GM08714 (cell line): ENCODE data around the gene SOAT2.
"Not testable (repeated sequence)": the region's sequence is repeated elsewhere in the genome, so short reads cannot be mapped to it uniquely, and the experiment has no call there.

Experiments
- H3K4me3 ChIP-seq: fragments of 200-500 bp; sonication (Bioruptor generic); 2 replicates; pipeline ENCODE4 v1.5.1; 2014; ENCODE audit warnings: mild to moderate bottlenecking, low read length, inconsistent platforms
- ZNF274 ChIP-seq: IDR thresholded peaks from 2 replicates; pipeline ENCODE4 v1.6.1; 2012; ENCODE audit warnings: mild to moderate bottlenecking, low read depth, low read length

SOAT2 gene

DNA sequence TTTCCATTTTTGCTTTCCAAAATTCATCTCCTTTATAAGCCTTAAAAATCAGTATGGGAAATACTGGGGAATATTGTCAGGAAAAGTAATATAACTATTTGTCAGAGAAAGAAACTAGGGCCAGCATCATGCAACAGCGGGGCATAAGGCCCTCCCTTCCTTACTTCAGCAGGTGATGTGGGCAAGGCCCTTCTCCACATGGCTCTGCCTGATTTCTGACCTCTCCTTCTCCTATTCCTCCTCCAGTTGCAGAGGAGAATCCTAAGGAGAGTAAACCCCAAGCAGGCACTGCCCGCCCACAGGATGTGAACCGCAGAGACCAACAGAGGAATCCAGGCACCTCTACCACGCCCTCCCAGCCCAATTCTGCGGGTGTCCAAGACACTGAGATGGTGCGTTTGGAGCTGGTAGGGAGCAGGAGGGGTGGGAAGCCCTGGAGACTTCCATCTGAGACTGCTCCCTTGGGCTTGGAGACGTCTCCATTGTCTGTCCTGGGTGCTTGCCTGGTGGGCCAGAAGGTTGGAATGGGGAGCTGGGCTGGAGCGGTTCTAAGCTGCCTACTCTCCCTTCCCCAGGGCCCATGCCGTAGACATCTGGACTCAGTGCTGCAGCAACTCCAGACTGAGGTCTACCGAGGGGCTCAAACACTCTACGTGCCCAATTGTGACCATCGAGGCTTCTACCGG lies 2.7 kb upstream of the SOAT2 start:
- no peak for TF ChIP-seq ZNF274
- no peak overlapping the region for H3K4me3 ChIP-seq

- H3K4me3 ChIP-seq: no peak overlapping the region
- no peak for TF ChIP-seq ZNF274
Observed at GRCh38 chr12:53101266-53101665, 2.0 kb upstream of the SOAT2 start.

- no peak overlapping the region for H3K4me3 ChIP-seq
- TF ChIP-seq ZNF274: no peak
Observed at GRCh38 chr12:53101931-53102781, 1.1 kb upstream of the SOAT2 start.

DNA sequence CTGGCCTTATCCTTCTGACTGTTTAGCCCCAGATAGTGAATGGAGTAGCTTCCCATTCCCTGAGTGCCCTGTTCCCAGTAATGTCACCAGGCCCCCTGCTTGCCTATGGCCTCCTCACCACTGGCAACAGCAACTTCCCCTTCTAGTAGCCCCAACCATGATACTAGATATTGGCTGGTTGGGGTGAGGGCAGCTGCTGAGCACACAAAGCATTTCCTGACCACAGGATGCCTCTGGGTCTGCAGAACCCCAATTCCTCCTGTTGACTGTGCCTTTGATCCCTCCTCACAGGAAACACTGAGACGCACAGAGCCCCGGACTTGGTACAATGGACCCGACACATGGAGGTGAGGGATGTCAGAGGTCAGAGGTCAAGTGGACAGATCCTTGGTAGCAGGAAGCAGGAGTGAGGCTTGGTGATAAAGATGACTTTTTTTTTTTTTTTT lies 597 bp downstream of the SOAT2 start:
- no peak overlapping the region for H3K4me3 ChIP-seq
- no peak for TF ChIP-seq ZNF274

GRCh38 chr12:53105256-53105655 lies 2.0 kb downstream of the SOAT2 start:
- TF ChIP-seq ZNF274: no peak
- H3K4me3 ChIP-seq: no peak overlapping the region

DNA sequence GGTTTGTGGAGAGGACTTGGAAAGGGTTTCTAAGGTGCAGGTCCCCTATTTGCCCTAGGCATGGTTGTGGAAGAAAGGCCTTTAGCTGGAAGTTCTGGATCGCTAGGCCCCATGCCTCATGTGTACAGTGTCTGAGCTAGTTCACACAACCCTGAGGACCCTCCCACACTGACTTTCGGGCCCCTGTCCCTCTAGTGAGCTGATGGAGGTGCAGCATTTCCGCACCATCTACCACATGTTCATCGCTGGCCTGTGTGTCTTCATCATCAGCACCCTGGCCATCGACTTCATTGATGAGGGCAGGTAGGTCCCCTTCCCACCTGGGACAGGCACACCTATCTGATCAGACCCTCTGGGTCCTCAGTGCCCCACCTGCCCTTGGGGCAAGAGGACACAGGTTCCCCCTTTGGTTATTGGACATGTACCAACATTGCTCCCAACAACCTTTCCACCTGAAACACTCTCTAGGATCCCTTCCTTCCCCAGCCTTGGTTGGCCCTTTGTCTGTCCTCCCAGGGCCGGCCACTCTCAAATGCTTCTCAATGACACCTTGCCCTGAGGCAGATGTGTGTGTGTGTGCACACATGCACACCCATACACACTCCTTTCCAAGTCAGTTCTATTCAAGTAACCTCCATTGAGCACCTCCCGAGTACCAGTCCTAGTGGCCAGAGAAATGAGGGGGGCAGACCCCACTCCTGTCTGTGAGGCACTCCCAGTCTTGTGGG lies 2.6 kb downstream of the SOAT2 start:
- no peak overlapping the region for H3K4me3 ChIP-seq
- TF ChIP-seq ZNF274: no peak

DNA sequence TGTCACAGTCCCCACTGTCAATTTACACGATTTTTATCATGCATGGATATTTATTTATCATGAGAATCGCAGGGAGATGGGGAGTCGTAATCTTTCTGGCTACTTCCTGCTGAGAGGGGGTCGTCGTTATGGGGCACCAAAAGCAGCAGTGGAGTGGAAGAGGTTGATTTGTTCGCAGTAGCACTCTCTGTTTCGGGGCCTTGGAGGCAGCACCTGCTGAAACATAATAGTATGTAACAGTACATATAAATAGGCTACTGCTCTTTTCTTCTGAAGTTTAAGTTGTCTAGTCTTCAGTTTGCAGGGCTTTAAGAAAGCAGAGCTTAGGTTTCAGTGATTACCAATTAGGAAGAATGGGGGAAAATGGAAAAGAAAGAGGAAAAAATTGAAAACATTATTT lies 3.8 kb downstream of the SOAT2 start:
- TF ChIP-seq ZNF274: no peak
- H3K4me3 ChIP-seq: no peak overlapping the region

- not testable (repeated sequence) for H3K4me3 ChIP-seq
Observed at GRCh38 chr12:53112431-53112830, 9.1 kb downstream of the SOAT2 start.

DNA sequence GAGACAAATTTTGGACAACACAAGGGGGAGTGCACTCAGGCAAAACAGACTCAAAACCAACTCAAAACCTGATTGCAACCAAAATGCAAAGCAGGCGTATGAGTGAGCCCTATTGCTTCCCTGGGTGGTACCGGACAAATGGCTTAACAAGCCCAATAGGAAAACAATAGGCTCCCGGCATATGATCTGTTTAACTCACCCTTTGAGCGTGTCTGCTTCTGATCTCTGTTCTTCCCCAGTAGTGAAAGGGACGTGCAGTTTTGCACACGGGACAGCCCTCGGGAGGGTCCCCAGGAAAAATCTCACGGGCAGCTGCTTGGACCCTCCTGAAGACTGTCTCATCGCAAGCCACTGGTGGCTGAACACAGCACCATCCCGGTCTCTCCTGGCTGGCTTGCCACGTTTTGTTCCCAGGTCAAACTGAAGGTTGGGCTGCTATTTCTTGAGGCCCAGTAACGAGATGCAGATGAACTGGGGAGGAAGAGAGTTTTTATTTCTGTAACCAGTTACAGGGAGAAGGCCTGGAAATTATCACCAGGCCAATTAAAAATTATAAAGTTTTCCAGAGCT lies 9.9 kb downstream of the SOAT2 start:
- peak overlapping the region; percentile 8; the same call in 1 of the 2 replicates for H3K4me3 ChIP-seq
- TF ChIP-seq ZNF274: no peak

DNA sequence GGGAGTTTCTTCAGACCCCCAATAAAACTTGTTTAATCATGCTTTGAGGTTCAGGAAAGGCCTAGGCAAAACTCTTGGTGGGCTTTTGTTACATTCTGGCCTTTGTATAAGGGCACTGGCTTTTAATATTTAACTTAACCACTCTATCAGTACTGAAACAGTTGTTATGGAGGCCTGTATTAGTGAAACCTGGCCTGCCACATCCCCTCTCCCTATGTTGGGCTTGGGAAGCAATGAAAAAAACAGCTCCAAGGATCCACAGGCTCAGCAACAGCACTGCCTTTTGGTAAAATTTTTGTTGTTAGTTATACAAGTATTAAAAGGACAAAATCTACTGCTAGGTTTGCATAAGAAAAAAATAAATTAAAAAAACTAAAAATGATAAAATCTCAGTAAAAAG lies 10.7 kb downstream of the SOAT2 start:
- TF ChIP-seq ZNF274: no peak
- H3K4me3 ChIP-seq: no peak overlapping the region; the same call in 1 of the 2 replicates

GRCh38 chr12:53115112-53115890 lies 12.0 kb downstream of the SOAT2 start:
- no peak for TF ChIP-seq ZNF274
- no peak overlapping the region for H3K4me3 ChIP-seq

- H3K4me3 ChIP-seq: no peak overlapping the region
- TF ChIP-seq ZNF274: no peak
Observed at GRCh38 chr12:53115891-53116648, 12.8 kb downstream of the SOAT2 start.

DNA sequence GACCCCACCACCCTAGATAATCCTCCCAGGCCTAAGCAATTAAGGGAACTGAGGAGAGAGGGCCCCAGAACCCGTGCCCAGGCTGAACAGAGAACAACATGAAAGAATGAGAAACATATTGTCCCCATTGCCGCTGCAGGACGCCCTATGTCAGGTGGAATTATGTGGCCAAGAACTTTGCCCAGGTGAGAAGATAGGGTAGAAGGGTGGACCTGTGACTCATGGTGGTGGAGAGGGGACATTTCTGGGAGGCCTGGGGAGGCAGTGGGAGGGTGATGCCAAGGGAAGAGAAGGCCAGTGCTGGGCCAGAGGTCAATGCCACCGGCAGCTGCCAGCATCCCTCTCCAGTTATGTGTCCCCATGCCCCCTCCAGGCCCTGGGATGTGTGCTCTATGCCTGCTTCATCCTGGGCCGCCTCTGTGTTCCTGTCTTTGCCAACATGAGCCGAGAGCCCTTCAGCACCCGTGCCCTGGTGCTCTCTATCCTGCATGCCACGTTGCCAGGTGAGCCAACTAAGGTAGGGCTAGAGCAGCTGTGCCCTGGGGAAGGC lies 15.5 kb downstream of the SOAT2 start:
- no peak overlapping the region for H3K4me3 ChIP-seq
- TF ChIP-seq ZNF274: no peak
